Activated CD8-positive, alpha-beta T cell treated with anti-CD3 and anti-CD28 coated beads, Interleukin-2, amount 10 ng/mL, durations not matched to agents 7 days and 5 days (primary cell): ENCODE data around the gene FYTTD1. TPM values are rescaled to one million over a fixed set of nuclear protein-coding genes. Genes with fewer than 3 reads are reported as not detected.

Experiments used
- ATAC-seq: fragments of 150-1000 bp; cut with Tn5 transposase; one replicate; pipeline ENCODE4 v1.10.0; 2021; ENCODE audit warnings: moderate library complexity
- CTCF ChIA-PET: fragments of 350-600 bp; sonication (Branson Sonifier 250); formaldehyde crosslinking; loops from one replicate; lab custom pipeline; 2021; ENCODE audit warnings: antibody characterized with exemption; lab: Charles Lee
- POLR2A ChIA-PET: fragments of 350-600 bp; sonication (Branson Sonifier 250); formaldehyde crosslinking; loops from one replicate; lab custom pipeline; 2021; ENCODE audit warnings: antibody characterized with exemption; lab: Charles Lee
- DNase-seq: peaks from one replicate; pipeline ENCODE4 v3.0.0-alpha.2; 2020
- H3K27ac Mint-ChIP-seq: one replicate; pipeline ENCODE4 v1.8.0; 2021; ENCODE audit warnings: mild to moderate bottlenecking, mixed read lengths
- H3K27me3 Mint-ChIP-seq: one replicate; pipeline ENCODE4 v1.8.0; 2021; ENCODE audit warnings: low read depth, mixed read lengths
- H3K36me3 Mint-ChIP-seq: one replicate; pipeline ENCODE4 v1.8.0; 2021; ENCODE audit warnings: low read depth, mixed read lengths
- H3K4me1 Mint-ChIP-seq: one replicate; pipeline ENCODE4 v1.8.0; 2021; ENCODE audit warnings: low read depth, mixed read lengths
- H3K4me3 Mint-ChIP-seq: one replicate; pipeline ENCODE4 v1.8.0; 2021; ENCODE audit warnings: mild to moderate bottlenecking, mixed read lengths
- H3K9me3 Mint-ChIP-seq: one replicate; pipeline ENCODE4 v1.8.0; 2022; ENCODE audit warnings: mixed read lengths; ENCODE audit not compliant: insufficient read depth
- total RNA-seq, 2 experiments: library from RNA; stranded (reverse); gene quantifications; one replicate each; pipeline ENCODE4 v1.2.3, GENCODE V29; 2021

Gene FYTTD1
- total RNA-seq, 2 experiments from 2014 or later: 38.4 to 41.8 TPM

DNA sequence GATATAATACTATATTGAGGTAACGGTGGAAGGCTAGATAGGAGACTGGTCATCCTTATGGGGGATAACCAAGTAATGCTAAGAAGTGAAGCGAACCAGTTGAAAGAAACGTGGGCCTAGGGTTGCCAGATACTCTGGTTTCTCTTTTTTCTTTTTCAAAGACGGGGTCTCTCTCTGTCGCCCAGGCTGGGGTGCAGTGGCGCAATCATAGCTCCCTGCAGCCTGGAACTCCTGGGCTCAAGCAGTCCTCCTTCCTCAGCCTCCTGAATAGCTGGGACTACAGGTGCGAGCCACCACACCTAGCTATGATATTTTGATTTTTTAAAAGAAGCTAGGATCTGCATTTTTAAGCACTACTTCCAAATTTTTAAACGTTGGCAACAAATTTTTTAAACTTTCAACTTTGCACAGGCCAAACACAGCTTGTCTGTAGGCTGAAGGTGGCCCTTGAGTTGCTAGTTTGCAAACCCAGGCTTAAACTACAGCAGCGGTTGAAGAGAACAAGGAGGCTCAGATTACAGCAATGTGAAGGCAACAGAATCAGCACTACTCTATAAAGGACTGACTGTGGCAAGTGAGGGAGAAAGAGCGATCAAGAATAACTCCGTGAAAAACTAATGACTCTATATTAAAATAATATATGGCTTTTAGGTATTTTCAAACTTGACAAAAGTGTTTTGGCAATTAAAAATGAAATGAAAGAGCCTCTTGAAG lies 11.8 kb upstream of the FYTTD1 start:
- ATAC-seq (no peak), DNase-seq (no peak)
- no peak overlapping the region for H3K27ac Mint-ChIP-seq
- H3K27me3 Mint-ChIP-seq: no peaks in the 10 kb centered on the region
- H3K4me3 Mint-ChIP-seq: peak overlapping the region; percentile 89
- H3K36me3 Mint-ChIP-seq: peaks cover 11% of the 10 kb centered on the region
- peaks cover 34% of the 10 kb centered on the region for H3K4me1 Mint-ChIP-seq
- ChIA-PET POLR2A (interaction anchor here (1.0 kb wide), 1 partner anchor 26 kb away, joined by 5 read pairs; no protein-coding TSS in a partner anchor), CTCF (interaction anchor here (1.4 to 2.5 kb wide), 3 partner anchors 11 to 63 kb away, joined by 3 to 7 read pairs (median 6); no protein-coding TSS in a partner anchor)
- H3K9me3 Mint-ChIP-seq: no peaks in the 10 kb centered on the region

DNA sequence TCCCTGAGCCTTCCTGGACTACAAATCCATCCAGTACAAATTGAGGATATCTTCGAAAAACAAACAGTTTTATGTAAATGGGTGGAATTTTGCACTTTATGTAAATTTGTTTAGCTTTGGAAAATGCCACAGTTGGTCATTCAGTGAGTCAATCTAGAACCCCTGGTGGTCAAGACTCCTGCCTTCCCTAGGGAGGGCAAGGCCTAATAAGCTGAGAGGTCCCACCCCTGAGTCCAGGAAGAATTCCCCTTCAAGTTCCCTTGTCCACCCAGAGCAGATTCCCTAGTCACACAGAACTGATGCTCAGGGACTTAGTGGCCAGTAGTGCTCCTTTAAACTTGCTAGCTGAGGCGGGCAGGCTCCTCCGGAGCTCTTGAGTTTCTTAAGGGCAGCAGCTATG lies 6.9 kb upstream of the FYTTD1 start:
- ATAC-seq (no peak), DNase-seq (no peak)
- Mint-ChIP-seq H3K4me1 (peaks cover 4% of the 10 kb centered on the region), H3K27ac (no peak overlapping the region), H3K9me3 (no peaks in the 10 kb centered on the region), H3K27me3 (peaks cover 2% of the 10 kb centered on the region), H3K4me3 (no peak overlapping the region), H3K36me3 (no peaks in the 10 kb centered on the region)
- CTCF ChIA-PET: interaction anchor here (0.6 to 1.2 kb wide), 3 partner anchors 29 to 61 kb away, joined by 3 read pairs; no protein-coding TSS in a partner anchor
- POLR2A ChIA-PET: interaction anchor here (0.9 kb wide), 1 partner anchor 48 kb away, joined by 4 read pairs; the partner anchor contains the start of gene LRCH3

DNA sequence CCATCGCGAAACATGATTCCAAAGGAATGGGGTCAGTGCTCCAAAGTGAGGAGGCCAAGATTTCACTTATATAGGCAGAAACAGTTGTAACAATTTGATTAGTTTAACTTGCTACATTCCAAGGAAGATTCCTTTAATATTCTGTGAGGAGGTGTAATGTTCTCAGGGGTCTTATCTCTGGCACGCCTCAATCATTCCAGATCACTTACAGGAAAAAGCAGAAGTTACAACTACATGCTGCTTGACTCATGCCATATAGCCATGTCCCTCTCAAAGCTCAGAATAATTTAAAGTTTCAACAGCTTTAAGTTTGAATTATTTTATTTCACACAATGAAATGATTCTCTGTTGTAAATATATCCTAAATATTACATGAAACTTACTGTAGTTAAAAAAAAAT lies 3.5 kb upstream of the FYTTD1 start:
- ATAC-seq: no peak
- ChIA-PET POLR2A (no interaction called here), CTCF (no interaction called here)
- H3K27ac Mint-ChIP-seq: no peak overlapping the region
- H3K4me1 Mint-ChIP-seq: peaks cover 16% of the 10 kb centered on the region
- no peak overlapping the region for H3K4me3 Mint-ChIP-seq
- H3K9me3 Mint-ChIP-seq: no peaks in the 10 kb centered on the region
- peaks cover 4% of the 10 kb centered on the region for H3K27me3 Mint-ChIP-seq
- H3K36me3 Mint-ChIP-seq: no peaks in the 10 kb centered on the region
- no peak for DNase-seq

DNA sequence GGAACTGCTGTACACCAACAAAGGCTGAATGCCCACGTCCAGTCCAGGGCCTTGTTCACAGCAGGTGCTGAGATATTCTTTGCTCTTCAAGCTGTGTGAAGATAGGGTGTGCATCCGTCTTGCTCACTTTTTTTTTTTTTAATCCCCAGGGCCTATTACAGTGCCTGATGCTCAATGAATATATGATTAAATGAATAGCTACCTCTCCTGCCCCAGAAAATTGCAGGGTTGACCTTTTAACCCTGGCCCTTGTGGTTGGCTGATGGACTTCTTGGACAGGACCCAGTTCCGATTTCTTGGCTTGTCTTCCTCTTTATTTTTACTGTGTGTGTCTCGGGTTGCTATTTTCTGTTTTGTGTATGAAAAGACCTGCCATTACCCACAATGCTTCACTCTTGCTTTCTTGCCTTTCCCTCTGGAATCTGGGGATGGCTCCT lies 2.9 kb upstream of the FYTTD1 start:
- DNase-seq: no peak
- Mint-ChIP-seq H3K27me3 (peaks cover 4% of the 10 kb centered on the region), H3K27ac (no peak overlapping the region), H3K9me3 (no peaks in the 10 kb centered on the region), H3K4me3 (no peak overlapping the region), H3K36me3 (no peaks in the 10 kb centered on the region), H3K4me1 (peaks cover 18% of the 10 kb centered on the region)
- ChIA-PET CTCF (no interaction called here), POLR2A (no interaction called here)
- ATAC-seq: no peak

DNA sequence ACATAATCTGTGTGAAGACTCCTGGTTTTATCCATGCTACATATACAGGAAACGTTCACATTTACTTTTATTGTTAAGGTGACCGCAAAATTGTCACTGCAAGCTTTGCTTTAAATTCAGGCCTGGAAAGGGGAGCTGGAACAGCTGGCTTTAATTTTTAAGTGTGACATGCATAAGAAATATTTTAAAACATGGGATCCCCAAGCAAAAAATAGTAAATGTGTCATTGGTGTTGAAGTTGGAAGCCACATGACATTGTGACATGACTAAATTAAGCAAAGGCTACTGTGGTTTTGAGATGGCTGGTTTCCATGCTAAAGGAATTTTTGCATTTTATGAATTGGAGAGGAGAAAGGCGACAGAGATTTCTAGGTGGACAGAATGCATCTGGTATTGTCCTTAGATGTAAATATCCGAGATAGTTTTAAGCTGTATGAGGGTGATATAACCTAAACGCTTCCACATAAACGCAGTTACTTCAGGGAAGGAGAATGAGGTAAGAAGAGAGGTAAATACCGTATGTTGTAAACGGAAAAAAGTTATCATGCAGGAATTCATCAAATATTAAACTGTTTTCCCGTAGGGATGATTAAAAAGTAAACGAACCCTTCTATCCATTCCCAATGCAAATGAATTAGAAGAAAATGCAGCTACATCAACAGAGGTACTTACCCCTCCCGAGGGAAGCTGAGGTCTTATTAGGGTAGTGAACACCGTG lies 927 bp upstream of the FYTTD1 start:
- ChIA-PET POLR2A (interaction anchor here (0.8 to 1.5 kb wide), 3 partner anchors 13 to 43 kb away, joined by 4 to 6 read pairs (median 6); partner anchors contain the start of gene LRCH3), CTCF (interaction anchor here (0.8 to 1.5 kb wide), 10 partner anchors 11 to 150 kb away, joined by 3 to 6 read pairs (median 4); partner anchors contain the start of genes LRCH3 and RUBCN)
- H3K27me3 Mint-ChIP-seq: peaks cover 2% of the 10 kb centered on the region
- peak overlapping the region; percentile 87 for H3K4me3 Mint-ChIP-seq
- peaks cover 31% of the 10 kb centered on the region for H3K4me1 Mint-ChIP-seq
- DNase-seq (no peak), ATAC-seq (no peak)
- H3K27ac Mint-ChIP-seq: peak overlapping the region; percentile 89
- no peaks in the 10 kb centered on the region for H3K36me3 Mint-ChIP-seq
- no peaks in the 10 kb centered on the region for H3K9me3 Mint-ChIP-seq

DNA sequence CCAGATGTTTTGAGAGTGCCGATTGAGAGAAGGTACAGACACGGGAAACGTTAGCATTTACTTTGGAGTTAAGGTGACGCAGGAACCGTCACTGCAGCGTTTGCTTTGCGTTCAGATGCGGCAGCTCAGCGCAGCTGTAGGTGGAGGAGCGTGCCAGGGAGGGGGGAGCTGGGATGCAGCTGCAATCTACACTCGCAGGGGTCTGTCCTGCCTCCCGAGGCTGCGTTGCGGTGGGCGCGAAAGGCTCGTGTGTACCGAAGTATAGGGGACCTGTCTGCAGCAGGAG lies 425 bp upstream of the FYTTD1 start:
- DNase-seq (peak; percentile 73), ATAC-seq (peak; percentile 62)
- ChIA-PET POLR2A (interaction anchor here (0.8 to 1.5 kb wide), 3 partner anchors 14 to 42 kb away, joined by 4 to 6 read pairs (median 6); partner anchors contain the start of gene LRCH3), CTCF (interaction anchor here (0.8 to 1.5 kb wide), 10 partner anchors 11 to 150 kb away, joined by 3 to 6 read pairs (median 4); partner anchors contain the start of genes LRCH3 and RUBCN)
- H3K36me3 Mint-ChIP-seq: no peaks in the 10 kb centered on the region
- H3K9me3 Mint-ChIP-seq: no peaks in the 10 kb centered on the region
- H3K27me3 Mint-ChIP-seq: peaks cover 2% of the 10 kb centered on the region
- peaks cover 35% of the 10 kb centered on the region for H3K4me1 Mint-ChIP-seq
- H3K4me3 Mint-ChIP-seq: peak overlapping the region; percentile 87
- peak overlapping the region; percentile 89 for H3K27ac Mint-ChIP-seq

DNA sequence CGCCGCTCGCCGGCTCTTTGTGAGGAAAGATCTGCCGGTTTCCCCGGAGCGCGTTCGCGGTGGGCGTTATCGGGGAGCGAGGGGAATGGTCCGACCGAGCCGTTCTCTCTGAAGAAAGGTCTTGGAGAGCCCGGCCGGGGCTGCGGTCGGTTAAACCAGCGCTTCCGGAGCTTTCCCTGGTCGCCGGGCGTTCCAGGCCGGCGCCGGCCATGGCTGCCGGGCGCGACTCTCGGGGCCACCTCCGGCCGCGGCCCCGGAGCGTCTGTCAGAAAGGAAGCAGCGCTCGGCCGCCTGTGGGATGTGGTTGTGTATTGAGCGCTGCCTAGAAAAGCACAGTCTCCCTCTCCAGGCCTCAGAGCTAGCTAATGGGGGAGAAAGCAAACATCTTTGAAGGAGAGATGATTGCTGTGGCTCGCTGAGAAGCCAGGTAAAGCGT lies 731 bp downstream of the FYTTD1 start:
- ATAC-seq (peak; percentile 60), DNase-seq (peak; percentile 77)
- Mint-ChIP-seq H3K27me3 (peaks cover 2% of the 10 kb centered on the region), H3K36me3 (no peaks in the 10 kb centered on the region), H3K4me3 (peak overlapping the region; percentile 87), H3K9me3 (no peaks in the 10 kb centered on the region), H3K27ac (peak overlapping the region; percentile 79), H3K4me1 (peaks cover 40% of the 10 kb centered on the region)
- CTCF ChIA-PET: interaction anchor here (0.7 to 1.6 kb wide), 6 partner anchors 9 to 151 kb away, joined by 3 to 5 read pairs (median 3); no protein-coding TSS in a partner anchor
- POLR2A ChIA-PET: interaction anchor here (0.6 to 2.0 kb wide), 4 partner anchors 29 to 300 kb away, joined by 3 to 12 read pairs (median 3); partner anchors contain the start of gene LRCH3

DNA sequence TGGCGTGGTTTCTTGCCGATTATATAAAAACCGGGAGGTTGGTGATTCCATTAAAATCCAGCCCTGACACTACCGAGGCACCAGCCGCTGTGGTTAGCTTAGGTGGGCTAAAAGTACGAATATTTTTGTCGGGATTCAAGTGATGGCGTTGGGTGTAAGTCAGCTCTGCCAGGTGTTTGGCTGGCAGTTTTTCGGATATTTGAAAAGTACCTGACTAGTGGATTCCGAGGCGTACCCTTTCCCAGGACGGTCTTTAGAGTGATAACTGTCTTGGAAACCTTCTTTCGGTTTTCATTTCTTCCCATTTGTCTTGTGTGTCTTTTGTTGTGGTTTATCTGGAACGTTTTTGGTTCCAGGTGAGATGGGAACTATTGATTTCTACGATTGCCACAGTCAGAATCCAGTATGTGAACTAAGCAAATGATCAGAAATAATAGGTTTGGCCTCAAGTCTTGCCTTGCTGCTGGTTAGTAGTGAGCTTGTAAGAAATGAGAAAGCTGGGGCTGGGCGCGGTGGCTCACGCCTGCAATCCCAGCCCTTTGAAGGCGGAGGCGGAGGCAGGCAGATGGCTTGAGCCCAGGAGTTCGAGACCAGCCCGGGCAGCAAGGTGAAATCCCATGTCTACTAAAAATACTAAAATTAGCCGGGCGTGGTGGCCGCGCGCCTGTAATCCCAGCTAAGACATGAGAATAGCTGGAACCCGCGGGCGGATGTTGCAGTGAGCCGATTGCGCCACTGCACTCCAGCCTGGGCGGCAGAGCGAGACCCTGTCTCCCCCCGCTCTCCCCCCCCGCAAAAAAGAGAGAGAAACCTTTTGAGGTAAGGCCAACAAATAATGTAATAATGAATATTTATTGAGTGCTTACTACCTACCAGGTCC lies 1.4 kb downstream of the FYTTD1 start:
- H3K4me1 Mint-ChIP-seq: peaks cover 42% of the 10 kb centered on the region

DNA sequence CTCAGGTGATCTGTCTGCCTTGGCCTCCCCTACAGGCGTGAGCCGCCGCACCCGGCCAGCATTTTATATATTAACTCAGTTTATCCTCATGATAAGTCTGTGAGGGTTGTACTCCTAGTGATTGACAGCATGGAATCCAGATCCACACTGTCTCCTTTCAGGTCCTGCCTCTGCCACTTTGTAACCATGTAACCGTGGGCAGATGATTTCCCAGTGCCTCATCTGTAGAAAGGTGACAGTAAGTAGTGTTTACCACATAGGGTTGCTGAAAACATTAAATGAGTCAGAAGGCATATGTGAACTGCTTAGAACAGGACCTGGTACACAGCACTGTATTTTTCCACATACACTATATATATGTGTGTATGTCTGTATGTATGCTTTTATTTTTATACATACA lies 2.4 kb downstream of the FYTTD1 start:
- peaks cover 45% of the 10 kb centered on the region for H3K4me1 Mint-ChIP-seq
- POLR2A ChIA-PET: no interaction called here
- H3K27ac Mint-ChIP-seq: no peak overlapping the region
- peak overlapping the region; percentile 73 for H3K4me3 Mint-ChIP-seq
- DNase-seq (no peak), ATAC-seq (no peak)
- CTCF ChIA-PET: no interaction called here
- peaks cover 2% of the 10 kb centered on the region for H3K27me3 Mint-ChIP-seq
- H3K9me3 Mint-ChIP-seq: no peaks in the 10 kb centered on the region
- H3K36me3 Mint-ChIP-seq: peaks cover 3% of the 10 kb centered on the region

More for the DNA sequence above, 1.4 kb downstream of the FYTTD1 start:
- Mint-ChIP-seq H3K4me3 (peak overlapping the region; percentile 87), H3K27me3 (peaks cover 2% of the 10 kb centered on the region), H3K27ac (peak overlapping the region; percentile 79), H3K9me3 (no peaks in the 10 kb centered on the region), H3K36me3 (no peaks in the 10 kb centered on the region)
- CTCF ChIA-PET: interaction anchor here (0.6 to 1.6 kb wide), 9 partner anchors 9 to 199 kb away, joined by 3 to 5 read pairs (median 3); partner anchors contain the start of gene RPL35A
- ATAC-seq (no peak), DNase-seq (peak; percentile 48)
- POLR2A ChIA-PET: interaction anchor here (0.6 to 2.0 kb wide), 3 partner anchors 40 to 299 kb away, joined by 3 to 12 read pairs (median 3); partner anchors contain the start of gene LRCH3

DNA sequence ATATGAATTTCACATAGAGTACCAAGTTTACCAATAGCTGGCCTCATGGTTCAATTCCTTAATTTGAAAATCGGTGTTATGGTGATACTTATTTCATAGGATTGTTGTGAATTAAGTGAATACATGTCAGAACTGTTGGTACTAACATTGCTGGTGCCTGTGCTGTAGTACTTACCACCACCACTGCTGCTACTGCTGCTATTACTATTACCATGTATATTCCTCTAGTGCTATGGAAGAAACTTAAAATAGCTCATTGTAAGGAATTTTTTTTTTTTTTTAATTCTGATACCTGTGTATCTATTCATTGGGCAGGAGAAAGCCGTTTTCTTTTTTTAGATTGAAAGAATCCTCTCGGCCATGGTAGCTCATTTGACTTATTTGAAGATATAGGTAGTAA lies 3.6 kb downstream of the FYTTD1 start:
- H3K36me3 Mint-ChIP-seq: peaks cover 7% of the 10 kb centered on the region
- H3K9me3 Mint-ChIP-seq: no peaks in the 10 kb centered on the region
- H3K4me3 Mint-ChIP-seq: no peak overlapping the region
- DNase-seq (no peak), ATAC-seq (no peak)
- H3K4me1 Mint-ChIP-seq: peaks cover 45% of the 10 kb centered on the region
- no peak overlapping the region for H3K27ac Mint-ChIP-seq
- POLR2A ChIA-PET: interaction anchor here (1.2 kb wide), 1 partner anchor 37 kb away, joined by 5 read pairs; no protein-coding TSS in a partner anchor
- CTCF ChIA-PET: interaction anchor here (0.7 to 0.9 kb wide), 3 partner anchors 17 to 202 kb away, joined by 3 read pairs; no protein-coding TSS in a partner anchor
- H3K27me3 Mint-ChIP-seq: peaks cover 2% of the 10 kb centered on the region
